G401 (cell line): ENCODE measurements around the gene NRXN2. TPM values are rescaled to one million over a fixed set of nuclear protein-coding genes. Genes with fewer than 3 reads are reported as not detected.

Experiments
- DNase-seq: peaks from one replicate; pipeline ENCODE4 v3.0.0-alpha.2; 2015; ENCODE audit warnings: low spot score
- in situ Hi-C: cut with HindIII; loops from 2 replicates; pipeline ENCODE4 v1.10.0; 2016; ENCODE audit warnings: low sequenced_read_pairs, mixed read lengths
- total RNA-seq: library from RNA; depleted of rRNA; stranded (reverse); fragments of >200 nt; shearing (Covaris generic); gene quantifications from 2 replicates; pipeline ENCODE4 v1.2.3, GENCODE V29; 2014

The NRXN2 gene
- total RNA-seq, 1 experiment from 2014 or later = 16.7 TPM

- peak; percentile 19 for DNase-seq
- in situ Hi-C loops = no loop called here
These were observed 23.5 kb upstream of the NRXN2 start for GRCh38 chr11:64746486-64746885.

- DNase-seq = peak; percentile 67
- in situ Hi-C loops = no loop called here
These were observed 22.7 kb upstream of the NRXN2 start for GRCh38 chr11:64745521-64746328.

GRCh38 chr11:64745189-64745520 lies 22.2 kb upstream of the NRXN2 start:
- peak; percentile 12 for DNase-seq
- in situ Hi-C loops = no loop called here

- in situ Hi-C loops = no loop called here
- DNase-seq = no peak
These were observed 21.7 kb upstream of the NRXN2 start for GRCh38 chr11:64744544-64745188.

- in situ Hi-C loops = no loop called here
- peak; percentile 35 for DNase-seq
These were observed 20.9 kb upstream of the NRXN2 start, which contains the start of gene RASGRP2 for GRCh38 chr11:64743591-64744543. Gene RASGRP2 (minus strand): TSS chr11:64744142. CDS start chr11:64742866, 1,276 bp downstream.

GRCh38 chr11:64742889-64743590 lies 20.0 kb upstream of the NRXN2 start:
- peak; percentile 23 for DNase-seq
- in situ Hi-C loops = no loop called here

- DNase-seq = no peak
- in situ Hi-C loops = no loop called here
These were observed 19.3 kb upstream of the NRXN2 start for GRCh38 chr11:64742087-64742888.

- in situ Hi-C loops = no loop called here
- no peak for DNase-seq
These were observed 18.5 kb upstream of the NRXN2 start for GRCh38 chr11:64741375-64742086.

GRCh38 chr11:64739871-64740270 lies 16.9 kb upstream of the NRXN2 start:
- DNase-seq = no peak
- in situ Hi-C loops = no loop called here

- in situ Hi-C loops = no loop called here
- no peak for DNase-seq
These were observed 13.7 kb upstream of the NRXN2 start for GRCh38 chr11:64736654-64737053.

- DNase-seq = no peak
- in situ Hi-C loops = no loop called here
These were observed 12.8 kb upstream of the NRXN2 start for GRCh38 chr11:64735725-64736259.

GRCh38 chr11:64734811-64735724 lies 12.1 kb upstream of the NRXN2 start:
- in situ Hi-C loops = no loop called here

GRCh38 chr11:64731601-64732000 lies 8.6 kb upstream of the NRXN2 start:
- no peak for DNase-seq
- in situ Hi-C loops = no loop called here

More at GRCh38 chr11:64734811-64735724, 12.1 kb upstream of the NRXN2 start:
- DNase-seq = no peak

GRCh38 chr11:64729851-64730382 lies 6.9 kb upstream of the NRXN2 start:
- DNase-seq = no peak
- in situ Hi-C loops = no loop called here

GRCh38 chr11:64728757-64729365 lies 5.9 kb upstream of the NRXN2 start:
- DNase-seq = no peak

More at GRCh38 chr11:64728757-64729365, 5.9 kb upstream of the NRXN2 start:
- in situ Hi-C loops = no loop called here
